T47D (cell line): ENCODE measurements around the gene FABP1.

Experiments
- DNase-seq, 2 experiments: peaks; one replicate each; pipeline versions ENCODE4 v3.0.0 to v3.0.0-alpha.2; 2011 to 2012; ENCODE audit warnings: low read depth in 1 of 2, low spot score in 1 of 2
- JUND ChIP-seq: IDR thresholded peaks from 2 replicates; pipeline ENCODE4 v1.6.1; 2012; ENCODE audit warnings: low read depth
- in situ Hi-C: cut with HindIII; loops from 2 replicates; pipeline ENCODE4 v1.10.0; 2016; ENCODE audit warnings: low sequenced_read_pairs, low pct_unique_long_range_greater_than_20kb

FABP1 gene

GRCh38 chr2:88159481-88159880 lies 31.6 kb upstream of the FABP1 start:
- no peak for DNase-seq
- TF ChIP-seq JUND, result no peak
- in situ Hi-C loops, result no loop called here

GRCh38 chr2:88148929-88149438 lies 21.1 kb upstream of the FABP1 start:
- in situ Hi-C loops, result no loop called here
- no peak for TF ChIP-seq JUND
- DNase-seq, result no peak

GRCh38 chr2:88147145-88147544 lies 19.3 kb upstream of the FABP1 start:
- DNase-seq, result no peak
- TF ChIP-seq JUND, result no peak
- in situ Hi-C loops, result no loop called here

- DNase-seq, result no peak
- no peak for TF ChIP-seq JUND
- in situ Hi-C loops, result no loop called here
Observed at GRCh38 chr2:88146590-88146989, 18.7 kb upstream of the FABP1 start.

- TF ChIP-seq JUND, result no peak
- no peak for DNase-seq
- in situ Hi-C loops, result no loop called here
Observed at GRCh38 chr2:88144914-88145497, 17.1 kb upstream of the FABP1 start.

GRCh38 chr2:88144271-88144670 lies 16.4 kb upstream of the FABP1 start:
- in situ Hi-C loops, result no loop called here
- DNase-seq, result no peak
- TF ChIP-seq JUND, result no peak

GRCh38 chr2:88141952-88142351 lies 14.1 kb upstream of the FABP1 start:
- in situ Hi-C loops, result no loop called here
- no peak for DNase-seq
- no peak for TF ChIP-seq JUND

- in situ Hi-C loops, result no loop called here
- no peak for DNase-seq
- no peak for TF ChIP-seq JUND
Observed at GRCh38 chr2:88139804-88140203, 11.9 kb upstream of the FABP1 start.

- in situ Hi-C loops, result no loop called here
- TF ChIP-seq JUND, result no peak
- DNase-seq, result no peak
Observed at GRCh38 chr2:88139203-88139702, 11.4 kb upstream of the FABP1 start.

GRCh38 chr2:88137833-88138232 lies 10.0 kb upstream of the FABP1 start:
- no peak for TF ChIP-seq JUND
- DNase-seq, result no peak
- in situ Hi-C loops, result no loop called here

- no peak for DNase-seq
- TF ChIP-seq JUND, result no peak
- in situ Hi-C loops, result no loop called here
Observed at GRCh38 chr2:88136817-88137216, 9.0 kb upstream of the FABP1 start.

GRCh38 chr2:88133875-88134274 lies 6.0 kb upstream of the FABP1 start:
- in situ Hi-C loops, result no loop called here
- no peak for DNase-seq
- TF ChIP-seq JUND, result no peak

- in situ Hi-C loops, result no loop called here
- no peak for DNase-seq
- no peak for TF ChIP-seq JUND
Observed at GRCh38 chr2:88131999-88132368, 4.1 kb upstream of the FABP1 start.
